ENCODE measurements around the gene NXN.

- no peak for TF ChIP-seq POLR2A (IDR thresholded peaks at IDR 0.05)
- TF ChIP-seq CTCF (IDR thresholded peaks at IDR 0.05): no peak
Observed at GRCh38 chr17:1002412-1002753, 22.8 kb upstream of the NXN start.

Data from Peyer's patch (tissue), 4 donors.